IMR-90 (cell line): ENCODE measurements around the gene KRTAP12-2. TPM values are rescaled to one million over a fixed set of nuclear protein-coding genes. Genes with fewer than 3 reads are reported as not detected.

ENCODE experiments used
- ATAC-seq: fragments of 200-7000 bp; cut with Tn5 transposase; 2 replicates; pipeline ENCODE4 v1.9.1; 2020; ENCODE audit warnings: low read depth, mild to moderate bottlenecking, moderate library complexity
- BruUV-seq: library from RNA; stranded (reverse); fragments of 400-500 nt; replicated peaks from 2 replicates; lab custom pipeline; 2021; lab: Mats Ljungman, UMichigan
- CTCF ChIA-PET: fragments of 300-600 bp; formaldehyde crosslinking; extraction: SDS; loops from one replicate; lab custom pipeline; 2021; ENCODE audit warnings: antibody characterized with exemption; lab: Yijun Ruan, JAX
- POLR2A ChIA-PET: fragments of 300-600 bp; sonication (Branson Sonifier 250); formaldehyde crosslinking; loops from one replicate; lab custom pipeline; 2022; ENCODE audit warnings: antibody characterized with exemption; ENCODE audit not compliant: unreplicated experiment; lab: Charles Lee
- DNase-seq: peaks from one replicate; pipeline ENCODE4 v3.0.0; 2013
- H2AFZ ChIP-seq: replicated peaks from 2 replicates; pipeline ENCODE3; 2013; ENCODE audit warnings: low read length, mild to moderate bottlenecking; ENCODE audit not compliant: poor library complexity
- H2AK5ac ChIP-seq: 2 replicates; pipeline ENCODE4 v1.6.1; 2013; ENCODE audit warnings: low read depth, low read length, inconsistent platforms
- H2AK9ac ChIP-seq: replicated peaks from 2 replicates; pipeline ENCODE3; 2013; ENCODE audit warnings: mild to moderate bottlenecking, low read depth, low read length, moderate library complexity; ENCODE audit not compliant: poor library complexity
- H2BK120ac ChIP-seq: 2 replicates; pipeline ENCODE4 v1.6.1; 2013; ENCODE audit warnings: low read depth, low read length, inconsistent platforms
- H2BK15ac ChIP-seq: 3 replicates; pipeline ENCODE4 v1.6.1; 2013; ENCODE audit warnings: low read depth, low read length, inconsistent platforms
- H2BK20ac ChIP-seq: 2 replicates; pipeline ENCODE4 v1.6.1; 2013; ENCODE audit warnings: low read depth, mild to moderate bottlenecking, inconsistent platforms, low read length, moderate library complexity
- H2BK5ac ChIP-seq: 2 replicates; pipeline ENCODE4 v1.6.1; 2013; ENCODE audit warnings: mild to moderate bottlenecking, low read depth, low read length, inconsistent platforms; ENCODE audit not compliant: poor library complexity, severe bottlenecking
- H3K14ac ChIP-seq: replicated peaks from 2 replicates; pipeline ENCODE4 v1.6.1; 2013; ENCODE audit warnings: low read depth, low read length, inconsistent platforms
- H3K18ac ChIP-seq: 2 replicates; pipeline ENCODE4 v1.6.1; 2013; ENCODE audit warnings: low read depth, low read length, control low read depth
- H3K23ac ChIP-seq: 2 replicates; pipeline ENCODE4 v1.6.1; 2013; ENCODE audit warnings: low read depth, low read length, inconsistent platforms
- H3K27ac ChIP-seq: 2 replicates; pipeline ENCODE4 v1.5.1; 2013; ENCODE audit warnings: mild to moderate bottlenecking, control low read depth, low read length; ENCODE audit not compliant: insufficient read depth
- H3K27me3 ChIP-seq: 2 replicates; pipeline ENCODE4 v1.6.1; 2013; ENCODE audit warnings: low read length; ENCODE audit not compliant: control insufficient read depth, insufficient read depth
- H3K36me3 ChIP-seq: 2 replicates; pipeline ENCODE4 v1.6.1; 2013; ENCODE audit warnings: low read length, mixed read lengths; ENCODE audit not compliant: control insufficient read depth, insufficient read depth
- H3K4ac ChIP-seq: 2 replicates; pipeline ENCODE4 v1.6.1; 2013; ENCODE audit warnings: low read depth, low read length, inconsistent platforms
- H3K4me1 ChIP-seq: 2 replicates; pipeline ENCODE4 v1.6.1; 2013; ENCODE audit warnings: low read length, mixed read lengths; ENCODE audit not compliant: control insufficient read depth, insufficient read depth
- H3K4me2 ChIP-seq: 2 replicates; pipeline ENCODE4 v1.6.1; 2013; ENCODE audit warnings: low read depth, mild to moderate bottlenecking, control low read depth, low read length, moderate library complexity
- H3K4me3 ChIP-seq: 2 replicates; pipeline ENCODE4 v1.5.1; 2013; ENCODE audit warnings: low read depth, mild to moderate bottlenecking, control low read depth, low read length, moderate library complexity; ENCODE audit not compliant: insufficient read depth
- H3K56ac ChIP-seq: 2 replicates; pipeline ENCODE4 v1.6.1; 2013; ENCODE audit warnings: low read length, inconsistent platforms; ENCODE audit not compliant: insufficient read depth; ENCODE audit errors: extremely low read depth
- H3K79me1 ChIP-seq, 2 experiments: 2 replicates each; pipeline ENCODE4 v1.6.1; 2013; ENCODE audit warnings: low read length in 2 of 2, inconsistent platforms in 1 of 2, low read depth in 1 of 2
- H3K9ac ChIP-seq: 2 replicates; pipeline ENCODE4 v1.6.1; 2013; ENCODE audit warnings: low read depth, low read length, control low read depth
- H3K9me1 ChIP-seq: 2 replicates; pipeline ENCODE4 v1.6.1; 2013; ENCODE audit warnings: low read length, inconsistent platforms; ENCODE audit not compliant: insufficient read depth
- H3K9me3 ChIP-seq: 2 replicates; pipeline ENCODE4 v1.6.1; 2013; ENCODE audit warnings: low read length; ENCODE audit not compliant: control insufficient read depth, insufficient read depth
- H4K20me1 ChIP-seq: 2 replicates; pipeline ENCODE4 v1.6.1; 2013; ENCODE audit warnings: low read length, inconsistent platforms; ENCODE audit not compliant: insufficient read depth
- H4K5ac ChIP-seq: 2 replicates; pipeline ENCODE4 v1.6.1; 2013; ENCODE audit warnings: mild to moderate bottlenecking, low read depth, low read length, control low read depth
- H4K8ac ChIP-seq, 2 experiments: 2 replicates each; pipeline ENCODE4 v1.6.1; 2013; ENCODE audit warnings: low read depth in 2 of 2, low read length in 2 of 2, control low read depth in 1 of 2, inconsistent platforms in 1 of 2
- H4K91ac ChIP-seq: 2 replicates; pipeline ENCODE4 v1.6.1; 2013; ENCODE audit warnings: low read depth, low read length, inconsistent platforms; ENCODE audit not compliant: insufficient read depth
- FOS ChIP-seq: fragments of 150-350 bp; IDR thresholded peaks from 2 replicates; pipeline ENCODE4 v1.6.1; 2016; ENCODE audit warnings: low read depth, low read length
- WGBS, 2 experiments: methylation state at CpG; one replicate each; pipeline versions ENCODE4 v1.1.5 to v1.1.7; 2013; ENCODE audit warnings: missing lambda C conversion rate in 2 of 2; ENCODE audit not compliant: insufficient read length in 1 of 2; ENCODE audit errors: extremely low coverage in 2 of 2; 5-methylcytosine and 5-hydroxymethylcytosine counted together
- dilution Hi-C: fragments of 300-500 bp; cut with HindIII; formaldehyde crosslinking; loops from one replicate; pipeline ENCODE4 v1.14.3; 2018; ENCODE audit warnings: low sequenced_read_pairs; ENCODE audit not compliant: unreplicated experiment
- in situ Hi-C: fragments of 300-500 bp; cut with MboI; formaldehyde crosslinking; loops from 3 replicates; pipeline ENCODE4 v1.14.3; 2019; ENCODE audit warnings: low sequenced_read_pairs, inconsistent platforms, mixed read lengths
- intact Hi-C: fragments of 100-400 bp; cut with micrococcal nuclease; formaldehyde crosslinking; loops from 2 replicates; pipeline ENCODE4 v1.10.0; 2022
- polyA plus RNA-seq, 3 experiments: library from polyadenylated mRNA; depleted of rRNA; stranded (reverse); fragments of >200 nt; gene quantifications; 2 replicates each; pipeline ENCODE4 v1.2.3, GENCODE V29; 2012; ENCODE audit warnings: low replicate concordance in 1 of 3
- total RNA-seq: library from RNA; depleted of rRNA; stranded (reverse); fragments of >200 nt; gene quantifications from 2 replicates; pipeline ENCODE4 v1.2.3, GENCODE V29; 2012
- TF ChIP-seq, protein P1 (sequence below): conservative IDR thresholded peaks from 2 replicates; pipeline ENCODE4 v1.5.1; 2012; ENCODE audit warnings: mild to moderate bottlenecking, low read depth, low read length, improper control_type of control experiment

The KRTAP12-2 gene
- total and polyA plus RNA-seq, 2 of the 4 experiments (the other 2 are of a cell fraction): not detected

DNA sequence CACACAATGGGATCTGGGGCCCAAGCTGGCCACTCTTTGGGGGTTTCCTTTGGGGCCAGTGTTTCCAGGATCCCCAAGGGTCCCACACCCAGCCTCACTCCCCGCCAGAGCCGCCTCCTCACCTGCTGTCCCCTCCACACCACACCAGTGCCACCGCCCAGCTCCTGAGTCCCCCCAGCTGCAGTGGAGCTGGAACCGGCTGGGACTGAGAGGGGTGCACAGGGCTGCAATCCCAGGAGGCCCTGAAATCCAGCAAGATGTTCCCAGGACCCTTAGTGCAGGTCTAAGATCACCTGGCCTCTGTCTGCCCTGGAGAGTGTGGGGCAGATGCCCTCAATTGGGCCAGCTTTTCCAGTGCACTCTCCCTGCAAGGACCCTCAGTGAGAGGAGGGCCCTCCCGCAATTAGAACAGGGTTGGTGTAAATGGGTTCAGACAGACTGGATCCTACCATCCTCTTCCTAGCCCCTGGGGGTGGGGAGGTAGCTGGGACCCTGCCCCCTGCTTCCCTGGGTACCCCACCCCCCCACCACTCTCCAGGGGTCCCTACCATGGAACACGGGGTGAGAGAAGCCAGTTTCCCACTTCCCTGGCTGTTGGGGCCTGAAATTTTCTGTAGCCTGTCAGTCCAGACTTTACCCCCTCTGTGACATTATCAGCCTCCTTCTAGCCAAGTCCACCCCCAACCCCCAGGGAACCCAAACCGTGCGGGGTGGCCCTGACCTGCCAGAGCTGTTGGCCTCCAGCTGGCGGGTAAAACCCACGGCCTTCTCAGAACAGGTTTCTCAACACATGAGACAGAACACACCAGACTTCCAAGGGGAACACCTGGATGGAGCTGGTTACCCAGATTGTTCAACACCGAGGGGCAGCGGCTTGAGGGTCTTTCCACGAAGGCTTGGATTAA, 37.3 kb upstream of the KRTAP12-2 start:
- Histone ChIP-seq H3K4me2 (no peak overlapping the region), H3K18ac (no peak overlapping the region), H3K14ac (no peak overlapping the region), H2BK5ac (no peak overlapping the region), H4K8ac (no peak overlapping the region), H4K91ac (no peak overlapping the region), H3K9ac (no peak overlapping the region), H2BK20ac (no peak overlapping the region), H3K56ac (no peak overlapping the region), H3K36me3 (no peaks in the 10 kb centered on the region), H3K23ac (no peak overlapping the region), H3K27me3 (peaks cover 71% of the 10 kb centered on the region), H2AFZ (no peak overlapping the region), H3K4ac (no peak overlapping the region), H4K20me1 (no peaks in the 10 kb centered on the region), H3K79me1 (no peaks in the 10 kb centered on the region), H4K5ac (no peak overlapping the region), H3K9me3 (peaks cover 6% of the 10 kb centered on the region; the same call in 1 of the 2 replicates), H2BK15ac (no peak overlapping the region), H3K4me1 (no peaks in the 10 kb centered on the region), H2AK5ac (no peak overlapping the region), H2BK120ac (no peak overlapping the region), H3K4me3 (no peak overlapping the region), H3K27ac (no peak overlapping the region), H3K9me1 (no peaks in the 10 kb centered on the region), H2AK9ac (no peak overlapping the region)
- ChIA-PET CTCF (no interaction called here), POLR2A (no interaction called here)
- dilution Hi-C loops (no loop called here), intact Hi-C loops (no loop called here), in situ Hi-C loops (no loop called here)
- DNase-seq: no peak
- ATAC-seq: no peak
- no TSS peak for BruUV-seq
- TF ChIP-seq, protein P1, sequence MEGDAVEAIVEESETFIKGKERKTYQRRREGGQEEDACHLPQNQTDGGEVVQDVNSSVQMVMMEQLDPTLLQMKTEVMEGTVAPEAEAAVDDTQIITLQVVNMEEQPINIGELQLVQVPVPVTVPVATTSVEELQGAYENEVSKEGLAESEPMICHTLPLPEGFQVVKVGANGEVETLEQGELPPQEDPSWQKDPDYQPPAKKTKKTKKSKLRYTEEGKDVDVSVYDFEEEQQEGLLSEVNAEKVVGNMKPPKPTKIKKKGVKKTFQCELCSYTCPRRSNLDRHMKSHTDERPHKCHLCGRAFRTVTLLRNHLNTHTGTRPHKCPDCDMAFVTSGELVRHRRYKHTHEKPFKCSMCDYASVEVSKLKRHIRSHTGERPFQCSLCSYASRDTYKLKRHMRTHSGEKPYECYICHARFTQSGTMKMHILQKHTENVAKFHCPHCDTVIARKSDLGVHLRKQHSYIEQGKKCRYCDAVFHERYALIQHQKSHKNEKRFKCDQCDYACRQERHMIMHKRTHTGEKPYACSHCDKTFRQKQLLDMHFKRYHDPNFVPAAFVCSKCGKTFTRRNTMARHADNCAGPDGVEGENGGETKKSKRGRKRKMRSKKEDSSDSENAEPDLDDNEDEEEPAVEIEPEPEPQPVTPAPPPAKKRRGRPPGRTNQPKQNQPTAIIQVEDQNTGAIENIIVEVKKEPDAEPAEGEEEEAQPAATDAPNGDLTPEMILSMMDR: no peak
- TF ChIP-seq FOS: no peak
- 24% methylated on average over 6 of the region's 13 CpGs; no CpG with 5 or more reads in 1 of the 2 experiments for WGBS, 2 experiments
